NCI-H2029 (cell line): ENCODE data around the gene LMOD2.
A peak's percentile ranks its signal among the peaks of the same experiment; 100 is the strongest.
"Not testable (repeated sequence)": the region's sequence is repeated elsewhere in the genome, so short reads cannot be mapped to it uniquely, and the experiment has no call there.

Experiments
- DNase-seq: peaks from one replicate; lab custom pipeline; 2025; lab: John Stamatoyannopoulos, UW

LMOD2 gene, protein sequence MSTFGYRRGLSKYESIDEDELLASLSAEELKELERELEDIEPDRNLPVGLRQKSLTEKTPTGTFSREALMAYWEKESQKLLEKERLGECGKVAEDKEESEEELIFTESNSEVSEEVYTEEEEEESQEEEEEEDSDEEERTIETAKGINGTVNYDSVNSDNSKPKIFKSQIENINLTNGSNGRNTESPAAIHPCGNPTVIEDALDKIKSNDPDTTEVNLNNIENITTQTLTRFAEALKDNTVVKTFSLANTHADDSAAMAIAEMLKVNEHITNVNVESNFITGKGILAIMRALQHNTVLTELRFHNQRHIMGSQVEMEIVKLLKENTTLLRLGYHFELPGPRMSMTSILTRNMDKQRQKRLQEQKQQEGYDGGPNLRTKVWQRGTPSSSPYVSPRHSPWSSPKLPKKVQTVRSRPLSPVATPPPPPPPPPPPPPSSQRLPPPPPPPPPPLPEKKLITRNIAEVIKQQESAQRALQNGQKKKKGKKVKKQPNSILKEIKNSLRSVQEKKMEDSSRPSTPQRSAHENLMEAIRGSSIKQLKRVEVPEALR

GRCh38 chr7:123655614-123656013 lies at the start of gene LMOD2:
Gene LMOD2, plus strand, starts transcription at chr7:123655866. Its CDS starts 98 bp downstream, at chr7:123655964.
- DNase-seq: no peak

- DNase-seq: no peak
Measured at GRCh38 chr7:123607423-123607975, 48.2 kb upstream of the LMOD2 start.

- DNase-seq: no peak
Measured at GRCh38 chr7:123608991-123609882, 46.4 kb upstream of the LMOD2 start.

- no peak for DNase-seq
Measured at GRCh38 chr7:123609883-123610239, 45.8 kb upstream of the LMOD2 start.

DNA sequence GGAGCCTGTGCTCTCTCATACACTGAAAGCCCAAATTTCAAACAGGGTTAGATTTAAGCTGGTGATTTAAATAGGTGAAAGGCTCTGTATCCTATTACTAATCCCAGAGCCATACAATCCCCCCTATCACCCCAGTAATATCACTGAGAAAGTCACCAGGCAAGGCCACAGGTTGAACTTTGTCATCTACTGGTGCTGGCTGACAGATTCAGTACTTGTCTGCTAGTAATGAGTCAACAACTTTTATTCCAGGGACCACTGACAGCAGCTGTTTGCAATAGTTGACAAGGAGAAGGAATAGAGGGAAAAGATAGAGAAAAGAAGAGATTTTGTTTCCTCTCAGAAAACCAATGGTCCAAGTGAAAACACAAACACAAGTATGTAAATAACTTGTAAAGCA lies 43.6 kb upstream of the LMOD2 start:
- no peak for DNase-seq

GRCh38 chr7:123615344-123615743 lies 40.3 kb upstream of the LMOD2 start:
- no peak for DNase-seq

DNA sequence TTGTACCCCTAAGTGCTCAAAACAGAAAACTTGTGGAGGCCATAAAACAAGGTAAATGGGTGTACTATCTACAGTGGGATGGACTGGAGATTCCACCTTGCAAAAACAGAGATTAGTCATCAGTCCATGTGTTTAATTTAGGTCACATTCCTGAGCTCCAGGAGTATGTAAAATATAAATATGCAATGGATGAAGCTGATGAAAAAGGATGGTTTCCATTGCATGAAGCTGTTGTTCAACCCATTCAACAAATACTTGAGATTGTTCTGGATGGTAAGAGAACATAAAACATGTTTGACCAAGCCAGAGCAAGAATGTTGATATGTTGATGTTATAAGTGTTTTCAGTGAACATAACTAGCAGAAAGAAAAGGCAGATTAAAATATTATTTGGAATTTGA lies 39.4 kb upstream of the LMOD2 start:
- no peak for DNase-seq

- DNase-seq: no peak
Measured at GRCh38 chr7:123621707-123622106, 34.0 kb upstream of the LMOD2 start.

DNA sequence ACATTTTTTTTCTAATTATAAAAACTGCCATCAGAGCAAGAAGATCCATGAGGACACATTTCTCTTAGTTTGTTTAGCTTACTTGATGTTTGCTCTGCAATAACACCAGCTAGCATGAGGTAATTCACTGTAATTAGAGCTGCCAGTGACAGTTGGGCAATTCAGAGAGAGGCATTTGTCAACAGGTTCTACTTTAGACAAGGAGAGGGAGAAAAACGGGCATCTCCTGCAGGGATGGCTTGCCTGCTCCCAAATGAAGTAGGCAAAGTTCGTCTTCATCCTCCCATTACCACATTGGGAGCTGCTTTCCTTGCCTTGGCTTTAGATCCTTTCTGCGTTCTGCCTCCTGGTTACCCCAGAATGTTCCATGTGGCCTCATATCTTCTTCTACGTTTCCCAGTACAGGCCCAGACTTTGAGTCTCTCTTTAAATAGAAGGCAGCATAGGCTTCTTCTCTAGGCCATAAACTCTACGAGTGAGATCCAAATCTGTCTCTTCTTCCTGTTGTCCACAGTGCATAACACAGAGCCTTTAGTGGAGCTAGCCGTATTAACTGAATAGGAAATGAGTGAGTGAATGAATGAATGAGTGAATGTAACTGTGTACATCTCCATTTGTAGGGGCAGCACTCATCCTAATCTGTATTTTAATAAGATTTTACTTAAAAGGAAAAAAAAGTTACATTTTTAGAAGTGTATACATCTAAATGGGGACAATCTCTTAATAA lies 32.8 kb upstream of the LMOD2 start:
- DNase-seq: peak; percentile 88

- no peak for DNase-seq
Measured at GRCh38 chr7:123624527-123625183, 31.0 kb upstream of the LMOD2 start.

DNA sequence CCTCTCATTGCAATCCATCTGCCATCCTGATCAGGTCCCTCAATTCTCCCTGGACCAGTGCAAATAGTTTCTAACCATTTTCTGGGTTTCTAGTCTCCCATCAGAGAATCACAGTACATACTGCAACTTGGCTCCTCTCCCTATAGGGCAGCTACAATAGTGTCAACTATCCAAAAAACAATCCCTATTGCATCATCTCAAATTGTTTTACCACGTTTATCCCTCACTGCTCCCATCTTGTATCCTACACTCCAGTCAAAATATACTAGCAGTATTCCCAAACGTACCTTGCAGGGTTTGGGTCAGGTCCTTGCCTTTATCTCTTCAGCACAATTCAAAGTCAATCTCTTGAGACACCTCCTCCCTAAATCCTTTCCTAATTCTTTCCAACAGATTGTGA lies 30.4 kb upstream of the LMOD2 start:
- DNase-seq: no peak

DNA sequence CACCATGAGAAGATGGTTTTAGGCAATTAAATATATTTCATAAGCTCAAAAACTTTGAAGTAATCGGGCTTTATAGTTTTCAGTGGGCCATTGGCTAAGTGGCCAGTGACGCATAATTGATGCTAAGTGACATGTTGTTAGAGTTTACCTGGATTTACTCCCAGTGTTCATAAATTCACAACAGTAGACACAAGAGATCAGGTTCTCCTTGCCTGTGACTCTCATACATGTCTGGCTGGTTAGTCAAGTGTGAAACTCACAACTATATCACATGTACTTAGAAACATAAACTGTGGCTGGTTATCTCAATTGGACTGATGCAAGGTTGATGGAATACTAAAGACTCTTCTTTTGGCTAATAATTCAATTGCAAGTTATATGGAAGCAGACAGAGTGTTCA lies 27.8 kb upstream of the LMOD2 start:
- peak; percentile 19 for DNase-seq

DNA sequence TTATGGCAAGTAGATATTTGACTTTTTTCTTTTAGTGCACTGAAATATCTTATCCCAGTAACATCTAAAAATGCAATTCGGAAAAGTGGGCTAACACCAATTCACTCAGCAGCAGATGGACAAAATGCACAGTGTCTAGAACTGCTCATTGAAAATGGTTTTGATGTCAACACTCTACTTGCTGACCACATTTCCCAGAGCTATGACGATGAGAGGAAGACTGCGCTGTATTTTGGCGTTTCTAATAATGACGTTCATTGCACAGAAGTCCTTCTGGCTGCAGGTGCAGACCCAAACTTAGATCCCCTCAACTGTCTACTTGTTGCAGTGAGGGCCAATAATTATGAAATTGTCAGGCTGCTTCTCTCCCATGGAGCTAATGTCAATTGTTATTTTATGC lies 26.8 kb upstream of the LMOD2 start:
- DNase-seq: no peak

GRCh38 chr7:123629281-123629680 lies 26.4 kb upstream of the LMOD2 start:
- DNase-seq: no peak

- no peak for DNase-seq
Measured at GRCh38 chr7:123632808-123633207, 22.9 kb upstream of the LMOD2 start.

GRCh38 chr7:123633553-123633952 lies 22.1 kb upstream of the LMOD2 start:
- DNase-seq: no peak

DNA sequence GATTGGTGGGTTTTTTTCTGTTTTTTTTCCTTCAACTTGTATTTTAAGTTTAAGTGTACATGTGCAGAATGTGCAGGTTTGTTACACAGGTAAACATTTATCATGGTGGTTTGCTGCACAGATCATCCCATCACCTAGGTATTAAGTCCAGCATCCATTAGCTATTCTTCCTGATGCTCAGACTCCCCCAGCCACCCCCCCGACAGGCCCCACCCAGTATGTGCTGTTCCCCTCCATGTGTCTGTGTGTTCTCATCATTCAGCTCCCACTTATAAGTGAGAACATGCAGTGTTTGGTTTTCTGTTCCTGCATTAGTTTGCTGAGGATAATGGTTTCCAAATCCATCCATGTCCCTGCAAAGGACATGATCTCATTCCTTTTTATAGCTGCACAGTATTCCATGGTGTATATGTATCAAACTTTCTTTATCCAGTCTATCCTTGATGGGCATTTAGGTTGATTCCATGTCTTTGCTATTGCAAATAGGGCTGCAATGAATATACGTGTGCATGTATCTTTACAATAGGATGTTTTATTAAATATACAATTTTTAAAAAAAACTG lies 21.6 kb upstream of the LMOD2 start:
- DNase-seq: not testable (repeated sequence)

DNA sequence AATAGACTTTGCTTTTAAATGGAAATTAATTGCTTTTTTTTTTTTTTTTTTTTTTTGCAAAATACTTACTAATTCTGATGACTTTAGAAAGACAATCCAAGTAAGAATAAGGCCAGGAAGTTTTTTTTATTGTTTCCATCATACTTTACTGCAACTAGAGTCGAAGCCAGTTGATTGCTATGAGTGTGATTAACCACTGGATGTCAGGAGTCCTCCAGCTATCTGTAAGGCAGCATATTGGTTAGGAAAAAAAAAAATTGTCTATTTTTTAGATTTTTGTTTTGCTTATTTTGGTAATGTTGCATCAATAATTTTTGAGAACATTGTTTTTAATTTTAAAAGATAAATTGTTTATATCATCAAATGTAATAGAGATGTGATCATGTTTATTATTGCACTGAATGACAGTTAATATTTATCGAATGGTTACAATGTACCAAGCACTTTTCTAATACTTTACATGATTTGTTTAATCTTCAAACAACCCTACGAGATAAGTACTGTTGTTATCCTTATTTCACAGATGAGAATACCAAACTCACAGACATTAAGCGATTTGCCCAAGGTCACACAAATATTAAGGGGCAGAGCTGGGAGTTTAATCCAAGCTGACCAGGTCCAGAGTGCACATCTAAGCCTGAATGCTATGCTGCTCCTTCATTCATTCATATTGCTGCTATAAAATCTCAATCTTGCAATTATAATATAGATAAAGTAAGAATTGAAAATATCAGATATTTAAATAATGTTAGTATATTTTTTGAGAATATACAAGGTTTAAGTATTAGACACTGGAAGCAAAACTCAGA lies 19.9 kb upstream of the LMOD2 start:
- no peak for DNase-seq

GRCh38 chr7:123637203-123637602 lies 18.5 kb upstream of the LMOD2 start:
- no peak for DNase-seq

DNA sequence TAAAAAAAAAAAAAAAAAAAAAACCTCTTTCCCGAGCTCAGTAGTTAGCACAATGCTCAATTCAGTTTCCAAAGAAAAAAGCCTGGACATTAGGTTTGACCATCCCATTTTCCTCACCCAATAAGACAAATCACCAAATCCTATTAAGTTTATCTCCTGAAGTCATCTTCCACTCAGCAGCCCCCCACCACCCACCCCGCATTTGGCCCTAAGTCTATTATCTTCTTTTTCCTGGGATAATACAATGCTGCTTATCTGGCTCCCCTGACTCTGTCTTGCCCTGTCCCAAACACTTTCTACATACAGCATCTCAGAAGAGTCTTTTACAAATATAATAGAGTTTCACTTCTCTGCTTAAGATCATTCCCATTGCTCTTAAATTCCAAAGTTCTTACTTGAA lies 17.8 kb upstream of the LMOD2 start:
- DNase-seq: no peak
